GM18870 (cell line): Measurements from ENCODE around the gene KCNAB1.

Experiments
- ATAC-seq: cut with Tn5 transposase; IDR thresholded peaks from one replicate; pipeline ENCODE4 v1.9.1; 2021; ENCODE audit warnings: moderate library complexity; ENCODE audit not compliant: unreplicated experiment

Gene KCNAB1

DNA sequence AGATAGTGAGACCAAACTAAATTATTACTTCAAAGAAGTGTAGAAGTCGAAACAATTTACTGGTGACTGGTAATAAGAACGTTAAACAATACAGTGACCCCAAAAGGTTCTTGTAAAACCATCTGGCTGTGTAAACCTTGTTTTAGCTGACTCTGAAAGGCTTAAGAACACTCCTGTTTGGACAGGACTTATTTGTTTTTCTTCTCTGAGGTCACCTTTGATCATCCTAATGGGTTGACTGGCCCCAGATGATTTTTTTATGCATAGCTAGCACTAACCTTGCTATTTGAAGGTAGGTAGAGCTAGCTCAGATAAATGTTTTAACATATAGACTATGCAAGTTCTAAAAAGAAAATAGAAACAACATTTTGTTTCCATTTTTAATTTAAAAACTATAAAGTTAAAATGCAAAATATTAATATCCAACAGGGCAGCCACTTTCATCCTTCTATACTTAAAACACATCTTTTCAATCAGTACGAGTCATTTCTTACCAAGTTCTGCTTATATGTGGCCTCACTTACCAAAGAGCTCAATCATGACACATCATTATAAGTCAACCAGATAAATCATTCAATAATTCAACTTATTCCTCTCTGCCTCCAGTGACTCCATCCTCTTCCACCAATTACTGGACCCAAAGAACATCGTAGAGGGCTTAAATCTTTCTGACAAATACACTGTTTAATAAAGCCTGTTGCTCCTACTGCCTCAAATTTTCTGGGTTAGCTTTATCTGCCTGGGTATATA lies 275.8 kb downstream of the KCNAB1 start:
- ATAC-seq: no peak

DNA sequence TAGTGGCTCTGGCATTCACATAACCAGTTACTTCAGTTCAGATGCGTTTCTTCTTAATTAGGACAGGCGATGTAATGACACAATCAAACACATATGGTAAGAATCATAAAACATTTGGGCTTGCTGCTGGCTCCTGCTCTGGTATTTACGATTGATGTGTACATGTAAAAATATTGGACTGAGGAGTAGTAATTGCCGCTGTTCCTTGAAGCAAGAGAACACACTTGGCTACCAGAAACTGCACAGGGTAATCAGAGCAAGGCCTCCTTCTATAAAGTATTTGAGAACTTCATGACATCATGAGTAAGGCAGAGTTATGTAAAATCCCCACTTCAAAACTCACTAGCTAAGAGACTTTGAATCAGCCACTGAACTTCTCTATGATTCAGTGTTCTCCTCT lies 276.5 kb downstream of the KCNAB1 start:
- no peak for ATAC-seq

DNA sequence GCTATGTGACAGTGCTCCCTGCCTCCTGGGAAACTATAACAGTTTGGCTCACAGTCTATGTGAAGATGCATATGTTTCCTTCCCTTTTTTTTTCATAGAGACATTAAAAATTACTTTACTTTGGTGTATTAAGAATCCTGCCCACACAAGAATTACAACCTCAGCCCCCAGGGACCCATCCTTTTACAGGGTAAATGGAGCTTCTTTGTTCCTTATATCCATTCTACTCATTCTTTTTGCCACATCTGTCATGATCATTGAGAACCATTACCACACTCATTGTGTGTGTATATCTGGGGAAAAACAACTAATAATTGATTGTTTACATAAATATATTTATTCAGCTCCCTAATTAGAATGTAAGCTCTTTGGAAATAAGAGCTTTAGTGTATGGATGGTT lies 277.2 kb downstream of the KCNAB1 start:
- ATAC-seq: no peak

DNA sequence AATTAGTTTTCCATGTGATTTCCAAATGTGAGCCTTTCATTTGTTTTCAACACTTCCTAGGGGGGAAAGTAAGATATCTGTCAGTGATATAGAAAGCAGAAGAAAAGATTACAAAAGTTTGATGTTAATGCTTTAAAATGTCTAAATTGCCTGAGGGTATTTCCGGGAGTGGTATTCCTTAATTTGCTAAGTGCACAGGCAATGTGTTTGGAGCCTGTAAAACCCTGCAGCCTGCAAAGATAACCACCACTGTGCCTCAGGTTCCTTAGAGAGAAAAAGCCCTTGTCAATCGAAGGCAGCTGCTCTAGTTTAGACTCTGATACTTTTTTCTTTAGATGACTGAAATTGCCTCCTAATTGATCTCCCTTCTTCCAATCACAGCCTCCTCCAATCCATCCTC lies 279.7 kb downstream of the KCNAB1 start:
- no peak for ATAC-seq

DNA sequence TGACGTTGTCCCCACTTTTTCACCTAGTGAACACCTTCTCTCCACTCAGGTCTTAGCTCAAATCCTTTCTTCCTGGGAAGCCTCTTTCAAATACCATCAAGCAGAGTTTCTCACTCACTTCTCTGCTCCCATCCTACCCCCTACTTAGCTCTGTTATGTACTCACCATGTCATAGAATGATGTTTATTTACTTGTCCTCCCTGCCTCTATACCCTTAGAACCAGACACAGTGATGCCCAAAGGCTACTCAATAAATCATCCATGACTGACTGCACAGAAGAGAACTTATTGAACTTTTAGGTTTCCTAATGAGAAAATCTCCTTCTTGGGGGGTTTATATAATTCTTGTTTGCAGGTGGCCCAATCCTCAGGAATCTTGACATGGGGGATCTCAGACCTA lies 280.4 kb downstream of the KCNAB1 start:
- ATAC-seq: no peak

DNA sequence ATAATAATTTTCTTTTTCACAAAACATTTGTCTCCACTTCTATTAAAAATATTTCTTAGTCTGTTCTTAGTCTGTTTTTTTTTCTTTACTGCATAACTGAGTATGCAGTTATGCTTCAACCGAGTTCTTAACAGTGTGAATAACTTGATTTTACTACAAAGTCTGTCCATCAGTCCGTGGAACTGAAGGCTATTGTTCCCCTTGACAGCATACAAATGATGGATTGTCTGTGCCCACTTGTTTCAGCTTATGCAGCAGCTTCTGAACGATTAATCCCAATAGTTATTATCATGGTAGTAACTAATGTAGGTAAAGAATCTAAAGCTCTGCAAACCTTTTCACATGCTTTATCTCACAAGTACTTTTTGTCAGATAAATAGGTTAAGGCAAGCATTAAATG lies 283.8 kb downstream of the KCNAB1 start:
- no peak for ATAC-seq

DNA sequence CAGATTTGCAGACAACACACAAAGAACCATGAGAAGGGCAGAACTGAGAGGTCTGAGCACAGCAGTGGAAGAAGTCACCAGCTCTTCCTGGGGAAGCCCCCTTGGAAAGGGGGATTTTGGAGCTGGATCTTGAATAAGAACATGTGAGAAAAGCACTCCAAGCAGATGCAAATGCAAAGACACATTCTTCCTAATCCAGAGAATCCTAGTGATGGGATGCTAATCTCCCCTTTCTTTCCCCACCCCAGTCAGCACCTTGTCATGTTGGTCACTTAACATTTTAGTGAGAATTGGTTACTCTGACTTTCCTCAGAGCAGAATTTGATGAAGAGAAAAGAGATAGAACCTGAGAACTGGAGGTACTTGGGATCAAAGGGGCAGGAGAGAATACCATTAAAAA lies 286.0 kb downstream of the KCNAB1 start:
- no peak for ATAC-seq

DNA sequence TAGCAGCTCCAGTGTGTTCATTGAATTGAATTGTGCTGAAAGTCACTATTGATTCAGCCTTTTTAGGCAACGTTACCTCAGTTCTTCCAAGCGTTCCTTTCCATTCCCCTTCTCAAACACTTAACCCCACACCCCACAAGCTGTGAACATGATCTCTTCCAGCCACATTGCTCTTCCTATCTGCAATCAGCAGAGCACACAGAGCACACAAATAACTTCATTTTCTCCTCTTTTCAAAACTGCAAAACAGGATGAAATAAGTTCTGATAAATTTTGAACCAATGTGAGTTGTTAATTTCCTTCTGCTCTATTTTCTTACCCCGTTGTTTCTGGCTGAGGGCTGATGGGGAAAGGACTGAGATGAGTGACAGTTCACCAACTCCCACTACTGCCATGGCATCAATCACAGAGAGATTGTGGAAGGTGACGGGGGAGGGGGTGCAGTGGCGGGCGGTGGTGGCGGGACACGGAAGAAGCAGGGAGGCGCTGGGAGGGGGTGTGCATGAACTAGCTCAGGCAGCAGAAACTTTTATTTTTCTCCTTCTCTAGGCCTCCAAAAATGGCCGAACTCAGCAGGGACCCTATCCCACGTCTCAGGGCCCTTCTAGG lies 287.3 kb downstream of the KCNAB1 start:
- ATAC-seq: no peak

DNA sequence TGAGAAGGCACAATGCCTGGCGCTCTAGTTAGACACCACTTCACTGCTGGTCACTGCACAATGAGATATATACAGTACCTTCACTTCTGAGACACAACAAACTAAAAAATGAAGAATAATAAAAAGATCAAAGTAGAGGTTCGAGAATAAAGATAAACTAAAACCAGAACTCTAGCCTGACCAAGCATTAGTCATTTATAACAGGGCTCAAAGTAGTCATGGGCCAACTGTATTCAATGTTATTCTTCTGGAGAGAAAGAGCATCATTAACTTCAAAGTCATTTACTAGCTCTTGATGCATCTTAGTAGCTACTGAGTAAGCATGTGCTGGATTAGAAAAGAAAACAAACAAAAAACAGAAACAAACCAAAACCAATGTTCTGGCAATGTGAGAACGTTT lies 289.3 kb downstream of the KCNAB1 start:
- no peak for ATAC-seq

DNA sequence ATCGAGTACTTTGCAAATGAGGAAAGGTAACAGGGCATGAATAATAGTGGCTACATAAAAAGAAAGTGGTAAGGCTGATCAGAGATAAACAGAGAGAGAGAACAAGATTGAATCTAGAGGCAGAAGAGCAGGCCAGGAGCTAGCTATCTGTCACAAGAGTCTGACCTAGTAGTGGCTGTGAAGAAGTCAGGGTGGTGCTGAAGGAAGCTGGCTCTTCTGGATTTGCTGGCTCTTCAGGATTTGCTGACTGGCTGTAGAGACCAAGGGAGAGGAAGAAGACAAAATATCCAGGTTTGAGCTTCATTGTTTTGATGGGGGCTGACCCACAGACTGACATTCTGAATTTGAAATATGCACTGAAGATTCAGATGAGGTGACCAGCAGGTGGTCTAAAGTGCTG lies 292.2 kb downstream of the KCNAB1 start:
- no peak for ATAC-seq

DNA sequence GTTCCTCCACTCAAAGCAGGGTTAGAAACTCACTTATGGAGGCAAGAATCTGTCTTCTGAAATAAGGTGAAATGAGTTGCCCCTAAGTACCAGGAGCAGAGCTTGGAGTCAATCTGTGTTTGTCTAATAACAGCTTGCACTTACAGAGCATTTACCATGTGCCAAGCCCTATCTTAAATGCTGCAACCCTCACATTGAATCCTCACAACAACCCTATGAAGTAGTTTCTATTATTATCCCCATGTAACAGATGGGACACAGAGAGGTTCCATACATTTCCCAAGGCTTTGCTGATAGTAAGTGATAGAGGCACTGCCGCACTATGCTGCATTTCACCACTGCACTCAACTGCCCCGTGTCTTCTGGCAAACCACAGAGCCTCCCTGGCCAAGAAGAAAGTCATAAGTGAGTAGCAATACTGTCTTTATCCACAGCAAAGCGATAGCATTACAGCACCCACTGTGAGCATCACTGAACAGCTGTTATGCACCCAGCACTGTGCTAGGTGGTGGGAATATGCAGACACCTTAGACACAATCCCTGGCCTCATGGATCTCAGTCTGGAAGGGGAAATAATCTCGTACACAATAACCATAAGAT lies 293.0 kb downstream of the KCNAB1 start:
- no peak for ATAC-seq

DNA sequence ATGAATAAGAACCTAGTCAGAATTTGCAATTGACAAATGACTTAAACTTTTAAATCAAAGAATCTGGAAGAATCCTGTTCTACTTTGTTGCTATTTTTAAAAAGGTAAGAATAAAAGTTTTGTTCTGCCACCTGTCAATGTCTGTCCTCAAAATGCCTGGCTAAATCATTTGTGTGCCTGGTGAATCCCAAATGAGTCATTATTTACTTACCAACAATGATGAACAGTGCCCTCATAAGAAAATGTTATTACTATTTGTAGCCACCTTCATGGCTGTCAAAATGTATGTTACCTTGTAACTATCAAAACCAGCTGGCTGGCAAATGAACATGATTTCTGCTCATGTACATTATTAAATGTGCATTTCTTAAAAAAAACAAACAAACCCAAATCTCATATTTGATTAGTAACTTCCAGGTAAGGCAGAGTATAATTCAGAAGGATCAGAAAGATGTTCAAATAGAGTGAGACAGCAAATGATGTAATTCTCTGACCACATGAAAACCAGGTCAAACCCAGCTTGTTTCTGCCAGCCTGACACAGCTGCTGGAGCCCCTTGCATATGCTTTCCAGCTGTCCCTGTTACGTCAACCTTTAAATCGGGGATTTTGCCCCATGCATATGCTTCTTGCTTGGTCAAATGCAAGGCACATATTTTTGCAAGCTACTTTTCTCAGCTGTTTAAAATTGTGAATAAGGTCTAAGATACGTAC lies 296.6 kb downstream of the KCNAB1 start:
- peak; percentile 46 for ATAC-seq

DNA sequence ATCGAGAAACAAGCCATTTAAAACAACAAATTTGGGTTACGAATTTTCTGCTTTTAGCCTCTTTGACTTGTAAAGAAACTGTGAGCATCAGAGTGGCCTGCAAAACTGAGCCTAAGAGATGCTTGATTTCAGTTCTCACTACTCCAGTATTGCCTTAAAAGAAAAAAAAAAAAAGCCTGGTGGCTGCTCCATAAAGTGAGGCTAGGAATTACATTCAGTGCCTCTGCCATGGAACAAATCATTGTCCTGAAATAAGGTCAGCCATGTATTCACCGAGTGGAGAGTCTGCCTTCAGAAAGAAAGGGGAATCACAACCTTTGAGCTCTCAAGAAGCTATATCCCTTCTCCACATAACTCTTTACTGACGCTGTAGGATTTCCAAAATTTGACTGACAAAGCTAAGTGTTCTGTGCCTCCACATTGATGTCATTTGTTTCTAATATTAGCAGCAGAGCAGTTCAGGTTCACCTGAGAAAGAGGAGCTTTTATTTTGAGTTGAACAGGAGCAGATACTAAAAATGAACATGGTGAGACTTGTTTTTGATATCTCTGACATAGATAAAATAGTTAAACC lies 297.3 kb downstream of the KCNAB1 start:
- no peak for ATAC-seq

DNA sequence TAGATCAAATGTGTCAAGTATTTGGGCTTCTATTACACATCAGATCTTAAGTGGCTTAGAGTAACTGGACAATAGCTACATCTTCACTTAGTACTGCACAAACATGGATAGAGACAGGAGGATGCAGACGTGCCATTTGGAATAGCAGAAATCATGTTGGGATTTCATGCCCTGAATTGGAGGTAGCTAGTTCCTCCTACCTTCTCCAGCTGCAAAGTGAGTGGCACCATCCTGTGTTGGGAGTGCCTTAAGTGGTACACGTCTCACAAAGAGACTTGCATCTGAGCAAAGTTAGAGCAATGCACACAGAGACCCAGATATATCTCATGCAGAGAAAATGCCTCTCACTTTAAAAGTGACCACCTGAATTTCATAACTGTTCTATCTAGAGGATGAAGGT lies 298.1 kb downstream of the KCNAB1 start:
- ATAC-seq: no peak

DNA sequence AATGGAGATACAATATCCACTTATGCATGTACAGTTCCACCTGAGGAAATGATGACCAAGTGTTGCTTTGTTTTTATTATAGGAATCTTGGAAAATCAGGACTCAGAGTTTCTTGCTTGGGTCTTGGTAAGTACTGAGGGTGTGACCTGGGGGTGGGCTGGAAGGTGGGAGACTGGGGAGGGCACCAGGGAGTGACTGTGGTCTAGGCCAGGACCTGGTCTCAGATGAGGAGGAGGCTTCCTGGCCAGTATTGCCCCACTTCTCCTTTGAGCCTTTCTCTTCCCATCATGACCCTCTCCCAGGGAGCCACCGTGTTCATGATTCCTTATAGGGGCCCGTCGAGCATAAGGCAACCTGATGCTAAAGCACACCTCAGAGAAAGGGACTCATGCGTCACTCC lies 301.2 kb downstream of the KCNAB1 start:
- no peak for ATAC-seq

DNA sequence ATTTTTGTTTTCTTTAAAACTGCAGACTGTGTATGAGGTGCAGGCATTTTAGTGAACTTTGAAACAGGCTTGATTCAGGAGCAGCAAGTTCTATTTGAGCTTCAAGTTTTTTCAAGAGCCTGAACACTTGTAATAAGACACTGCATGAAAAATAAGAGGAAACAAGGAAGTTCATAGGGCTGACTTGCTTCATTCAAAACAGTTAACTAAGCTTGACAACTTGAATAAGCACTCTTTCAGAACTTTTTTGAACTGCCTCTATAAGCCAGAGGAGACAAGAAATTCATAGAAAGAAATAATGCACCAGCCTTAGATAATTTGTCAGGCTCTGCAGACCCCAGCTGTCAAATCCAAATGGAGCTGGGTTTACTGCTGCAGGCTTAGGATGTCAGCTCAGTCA lies 304.4 kb downstream of the KCNAB1 start:
- ATAC-seq: no peak

DNA sequence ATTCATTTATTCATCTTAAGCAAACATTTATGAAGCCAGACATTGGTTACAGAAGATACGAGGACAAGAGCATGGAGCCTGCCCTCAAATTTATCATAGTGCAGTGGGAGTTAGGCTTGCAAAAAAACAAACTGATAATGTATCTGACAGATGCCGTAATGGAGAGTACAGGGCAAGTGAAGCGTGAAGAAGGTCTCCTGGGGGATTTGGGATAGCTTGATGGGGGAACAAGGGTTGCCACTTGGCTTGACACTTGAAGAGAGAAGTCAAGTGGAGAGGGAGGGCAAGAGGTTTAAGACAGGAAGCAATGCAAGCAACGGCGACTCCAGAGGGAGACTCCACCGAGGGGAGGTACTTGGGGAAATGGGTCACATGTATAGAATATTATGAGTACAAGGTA lies 305.3 kb downstream of the KCNAB1 start:
- ATAC-seq: no peak

DNA sequence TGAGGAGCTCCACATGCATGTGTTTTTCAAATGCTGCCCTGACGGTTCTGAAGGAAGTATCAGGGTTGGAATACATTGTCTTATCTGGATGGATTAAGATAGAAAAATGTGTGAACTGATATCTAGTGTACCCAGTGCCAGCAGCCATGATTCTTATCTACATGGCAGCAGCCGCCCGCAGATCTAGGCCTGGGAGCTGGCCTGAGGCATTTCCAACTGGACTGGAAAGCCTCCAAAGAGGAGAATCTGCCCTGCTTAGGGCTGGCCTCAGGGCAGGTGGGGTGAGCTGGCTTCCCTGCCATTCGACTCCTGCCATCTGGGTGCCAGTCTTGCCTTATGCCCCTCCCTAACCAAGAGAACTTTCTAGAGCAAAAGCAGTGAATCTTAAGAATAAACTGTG lies 308.7 kb downstream of the KCNAB1 start:
- ATAC-seq: no peak

DNA sequence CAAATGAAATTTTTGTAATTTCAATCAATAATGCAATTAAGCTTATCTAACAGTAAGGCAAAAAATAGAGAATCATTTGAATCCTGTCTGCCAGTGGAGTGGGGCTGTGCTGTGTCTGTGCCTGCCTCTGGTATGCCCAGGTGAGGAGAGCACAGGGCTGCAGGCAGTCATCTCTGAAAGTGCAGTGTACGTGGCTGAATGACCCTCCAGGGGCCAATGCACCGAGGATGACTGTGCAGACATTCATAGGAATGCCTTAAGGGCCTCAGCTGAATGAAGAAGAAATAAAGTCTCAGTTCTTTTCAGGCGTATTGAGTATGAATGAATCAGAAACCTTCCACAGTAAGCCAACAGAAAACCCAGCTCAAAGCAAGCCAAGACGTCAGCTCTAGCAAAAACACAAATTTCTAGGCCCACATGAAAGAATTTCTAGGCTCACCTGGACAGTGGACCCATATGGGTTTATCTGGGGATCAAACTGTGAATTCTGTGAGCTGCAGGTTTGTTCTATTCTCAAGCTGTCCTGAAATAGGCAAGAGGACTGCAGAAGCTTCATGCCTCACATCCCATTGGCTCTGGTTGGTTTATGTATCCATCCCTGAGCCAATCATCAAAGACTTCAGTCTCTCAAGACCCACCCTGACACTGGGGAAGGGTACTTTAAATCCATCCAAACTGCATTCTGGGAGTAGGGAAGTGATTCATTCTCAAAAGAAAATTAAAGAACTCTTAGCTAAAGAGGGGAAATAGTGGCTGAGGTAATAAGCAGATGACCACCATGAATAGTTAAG lies 311.2 kb downstream of the KCNAB1 start:
- ATAC-seq: no peak

DNA sequence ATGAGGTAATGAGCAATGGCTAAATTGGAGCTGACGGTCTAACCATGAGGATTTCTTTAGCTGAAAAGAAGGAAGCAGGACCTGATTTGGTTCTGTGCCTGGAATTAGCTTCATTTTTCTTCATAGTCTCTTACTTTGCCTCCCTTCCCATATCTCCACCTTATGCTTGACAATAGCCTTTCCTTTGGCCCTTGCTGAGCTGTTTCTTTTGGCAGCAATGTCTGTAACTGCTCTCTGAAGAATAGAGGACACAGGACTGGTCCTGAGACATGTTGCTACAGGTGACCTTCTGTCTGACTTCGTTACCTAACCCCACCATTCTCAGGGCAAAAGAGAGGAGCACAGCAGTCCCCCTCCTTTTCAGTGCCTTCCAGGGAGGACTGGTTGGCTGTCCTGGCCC lies 312.2 kb downstream of the KCNAB1 start:
- no peak for ATAC-seq

DNA sequence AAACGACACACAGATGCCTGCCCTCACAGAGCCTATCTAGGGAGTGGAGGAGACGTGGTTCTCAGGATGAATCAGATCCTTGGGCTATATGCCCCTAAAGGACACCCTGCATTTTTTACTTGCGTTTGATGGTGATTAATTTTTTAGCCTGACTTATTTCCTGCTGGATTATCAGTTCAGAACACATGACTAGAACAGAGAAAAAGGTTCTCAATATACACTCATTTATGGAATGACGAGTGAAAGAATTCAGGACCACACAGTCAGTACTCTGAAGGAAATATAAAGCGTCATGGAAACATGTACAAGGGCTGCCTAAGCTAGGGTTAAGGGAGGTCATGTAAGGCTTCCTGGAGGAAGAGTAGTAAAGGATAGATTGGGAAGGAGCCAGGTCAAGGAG lies 312.8 kb downstream of the KCNAB1 start:
- ATAC-seq: no peak
